ENCODE results near the gene IKZF3.

GRCh38 chr17:39838784-39839183 is 25.3 kb downstream of the IKZF3 start:
- TF ChIP-seq MXI1 (conservative IDR thresholded peaks at IDR 0.05; ENCODE audit: poor library complexity, severe bottlenecking) (no peak), EZH2 (IDR thresholded peaks at IDR 0.05; ENCODE audit: borderline replicate concordance, insufficient read depth, low read length, poor library complexity, severe bottlenecking) (no peak), REST (IDR thresholded peaks at IDR 0.05; ENCODE audit: borderline replicate concordance) (no peak), RAD21 (conservative IDR thresholded peaks at IDR 0.05) (no peak), CTCF (IDR thresholded peaks at IDR 0.05; ENCODE audit: poor library complexity, severe bottlenecking) (no peak), POLR2AphosphoS5 (IDR thresholded peaks at IDR 0.05) (no peak), TAF1 (IDR thresholded peaks at IDR 0.05; ENCODE audit: low read depth) (no peak), SMC3 (conservative IDR thresholded peaks at IDR 0.05; ENCODE audit: poor library complexity) (no peak), EP300 (conservative IDR thresholded peaks at IDR 0.05; ENCODE audit: poor library complexity, severe bottlenecking) (no peak)

Measured in neural cell (in vitro differentiated cells).